K562 (cell line): Measurements from ENCODE around the gene POLD2. TPM values are rescaled to one million over a fixed set of nuclear protein-coding genes. Genes with fewer than 3 reads are reported as not detected.

Experiments
- BRF2 ChIP-seq: IDR thresholded peaks from 3 replicates; pipeline ENCODE4 v1.6.1; 2011; ENCODE audit warnings: borderline replicate concordance, mild to moderate bottlenecking; ENCODE audit not compliant: insufficient read length, insufficient read depth
- CEBPZ ChIP-seq: fragments of 150-350 bp; IDR thresholded peaks from 2 replicates; pipeline ENCODE4 v1.6.1; 2014; ENCODE audit warnings: low read depth, mild to moderate bottlenecking, low read length, borderline replicate concordance
- EHMT2 ChIP-seq: fragments of 450-650 bp; IDR thresholded peaks from 2 replicates; pipeline ENCODE4 v1.6.1; 2018; ENCODE audit warnings: antibody characterized with exemption
- GTF3C2 ChIP-seq: IDR thresholded peaks from 3 replicates; pipeline ENCODE4 v1.6.1; 2011; ENCODE audit warnings: borderline replicate concordance, mild to moderate bottlenecking, moderate library complexity; ENCODE audit not compliant: insufficient read length; ENCODE audit errors: extremely low read depth
- HNRNPLL ChIP-seq: fragments of 200-400 bp; formaldehyde crosslinking; IDR thresholded peaks from 2 replicates; pipeline ENCODE4 v1.6.1; 2017; ENCODE audit warnings: low read length, low read depth, mild to moderate bottlenecking; ENCODE audit not compliant: poor library complexity, severe bottlenecking
- MIER1 ChIP-seq: fragments of 450-650 bp; IDR thresholded peaks from 2 replicates; pipeline ENCODE4 v1.6.1; 2016; ENCODE audit warnings: antibody characterized with exemption, mild to moderate bottlenecking, low read depth
- NELFE ChIP-seq: IDR thresholded peaks from 2 replicates; pipeline ENCODE4 v1.6.1; 2011; ENCODE audit warnings: mild to moderate bottlenecking; ENCODE audit not compliant: insufficient read depth, insufficient read length
- PPARD ChIP-seq: fragments of 250-450 bp; sonication (Bioruptor Pico); IDR thresholded peaks from 2 replicates; pipeline ENCODE4 v1.8.0; 2022; ENCODE audit warnings: inconsistent platforms, mild to moderate bottlenecking, moderate library complexity
- RHOXF2B ChIP-seq: fragments of 250-450 bp; sonication (Bioruptor Pico); conservative IDR thresholded peaks from 2 replicates; pipeline ENCODE4 v1.5.1; 2021
- SMARCB1 ChIP-seq: IDR thresholded peaks from 2 replicates; pipeline ENCODE4 v1.6.1; 2011; ENCODE audit warnings: improper control_type of control experiment, low read depth; ENCODE audit not compliant: insufficient read length
- TCF7L2 ChIP-seq: fragments of 150-350 bp; IDR thresholded peaks from 2 replicates; pipeline ENCODE4 v1.6.1; 2016; ENCODE audit warnings: low read depth, mild to moderate bottlenecking, low read length, moderate library complexity
- ZNF212 ChIP-seq: fragments of 450-650 bp; formaldehyde crosslinking; IDR thresholded peaks from 2 replicates; pipeline ENCODE4 v1.4.0; 2020; ENCODE audit warnings: mild to moderate bottlenecking
- ZNF280A ChIP-seq: fragments of 450-650 bp; IDR thresholded peaks from 2 replicates; pipeline ENCODE4 v1.6.1; 2018; ENCODE audit warnings: mild to moderate bottlenecking, low read depth; ENCODE audit not compliant: partially characterized antibody
- ZNF347 ChIP-seq: fragments of 450-650 bp; formaldehyde crosslinking; IDR thresholded peaks from 2 replicates; pipeline ENCODE4 v1.4.0; 2020; ENCODE audit warnings: low read depth, mild to moderate bottlenecking, moderate library complexity
- ZNF511 ChIP-seq: sonication (generic); formaldehyde crosslinking; IDR thresholded peaks from 2 replicates; pipeline ENCODE4 v1.8.0; 2022; ENCODE audit warnings: mild to moderate bottlenecking, missing genetic modification reagents
- ZNF583 ChIP-seq: fragments of 250-450 bp; sonication (Bioruptor Pico); IDR thresholded peaks from 2 replicates; pipeline ENCODE4 v1.4.0; 2020
- polyA plus RNA-seq, 8 experiments: library from polyadenylated mRNA; depleted of rRNA in 4 of 8; stranded (reverse) in 5 of 8; unstranded in 3 of 8; fragments of >200 nt; fragmentation: Nextera tagmentation in 2 of 8; fragmentation: Illumina TruSeq in 1 of 8; extraction: Ambion mirVana in 2 of 8; extraction: Trizol in 1 of 8; gene quantifications; 2 replicates each; pipeline versions ENCODE4 v1.2.1 to v1.2.3, GENCODE V29; 2011 to 2014; ENCODE audit warnings: inconsistent platforms in 1 of 8, missing spikeins in 1 of 8
- total RNA-seq, 7 experiments: library from RNA; depleted of rRNA in 6 of 7; stranded (reverse); fragments of >200 nt in 6 of 7; fragmentation: Illumina TruSeq in 2 of 7; extraction: Trizol in 2 of 7; gene quantifications; 2 replicates each; pipeline versions ENCODE4 v1.2.1 to v1.2.3, GENCODE V29; 2011 to 2021; ENCODE audit warnings: low replicate concordance in 1 of 7

POLD2 gene
- total and polyA plus RNA-seq, 9 of the 15 experiments (the other 6 are each of a cell fraction or from before 2014, with no cell fraction given), result 29.7 to 259 (median 225) TPM

GRCh38 chr7:44145969-44146911, 22.9 kb upstream of the POLD2 start (continued):
- TF ChIP-seq CEBPZ (no peak), EHMT2 (no peak), PPARD (CRISPR knock-in tag) (no peak), MIER1 (no peak), ZNF347 (CRISPR knock-in tag) (no peak), HNRNPLL (no peak), SMARCB1 (no peak), TCF7L2 (no peak), ZNF511 (CRISPR knock-in tag) (peak; percentile 31; the same call in 1 of the 2 replicates), ZNF583 (CRISPR knock-in tag) (no peak), ZNF212 (CRISPR knock-in tag) (no peak), RHOXF2B (CRISPR knock-in tag) (no peak), BRF2 (no peak), NELFE (no peak), ZNF280A (no peak), GTF3C2 (no peak)
